ENCODE measurements around the gene EFEMP2.

- TF ChIP-seq CTCF (IDR thresholded peaks at IDR 0.05) (no peak), POLR2A (IDR thresholded peaks at IDR 0.05) (no peak)
Observed at GRCh38 chr11:65843811-65844210, 28.8 kb downstream of the EFEMP2 start.
